ENCODE measurements around the gene ST6GALNAC5.

The ST6GALNAC5 gene

DNA sequence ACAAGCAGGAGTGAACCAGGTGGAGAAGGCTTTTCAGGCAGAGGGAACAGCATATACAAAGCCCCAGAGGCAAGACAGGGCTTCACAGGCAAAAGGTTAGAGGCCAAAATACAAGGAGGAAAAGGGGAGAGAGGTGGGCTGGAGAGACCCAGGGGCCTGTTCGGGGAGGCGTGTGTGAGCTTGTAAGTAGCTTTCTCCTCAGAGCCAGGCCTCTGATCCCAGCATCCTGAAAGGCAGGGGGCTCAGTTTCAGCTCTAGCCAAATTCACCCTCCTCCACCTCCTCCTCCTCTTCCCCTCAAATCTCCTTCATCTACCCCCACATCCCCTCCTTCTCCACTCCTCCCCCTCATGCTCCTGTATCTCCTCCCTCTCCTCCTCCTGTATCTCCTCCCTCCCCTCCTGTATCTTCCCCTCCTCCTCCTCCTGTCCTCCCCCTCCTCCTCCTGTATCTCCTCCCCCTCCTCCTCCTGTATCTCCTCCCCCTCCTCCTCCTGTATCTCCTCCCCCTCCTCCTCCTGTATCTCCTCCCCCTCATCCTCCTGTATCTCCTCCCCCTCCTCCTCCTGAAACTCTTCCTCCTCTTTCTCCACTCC is 148.6 kb downstream of the ST6GALNAC5 start:
- DNase-seq: no peak

DNA sequence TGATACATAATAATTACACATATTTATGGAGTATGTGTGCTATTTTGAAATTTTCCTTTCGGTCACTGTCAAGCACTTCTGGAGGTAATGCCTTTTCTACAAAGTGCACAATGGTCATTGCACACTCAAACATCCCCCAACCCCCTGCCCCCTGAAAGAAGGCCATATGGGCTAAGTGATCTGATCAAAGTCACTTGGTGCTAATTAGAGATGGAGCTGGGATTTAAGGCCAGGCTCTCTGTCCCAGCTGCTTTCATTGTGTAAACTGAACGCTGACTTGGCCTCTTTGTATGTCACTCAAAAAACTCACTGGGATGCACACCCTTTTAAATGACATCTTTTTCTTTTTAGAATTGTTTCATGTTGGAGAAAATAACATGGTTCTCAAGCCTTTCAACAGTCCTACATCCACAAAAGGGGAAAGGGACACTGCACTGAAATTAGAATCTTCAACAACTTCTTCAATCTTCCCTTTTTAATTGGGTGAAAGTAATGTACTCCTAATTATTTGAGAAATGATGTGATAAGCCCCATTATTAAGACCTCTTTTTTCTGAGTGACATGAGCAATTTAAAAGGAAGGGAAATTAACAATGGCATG is 149.2 kb downstream of the ST6GALNAC5 start:
- DNase-seq: no peak

- DNase-seq: no peak
These were observed 151.0 kb downstream of the ST6GALNAC5 start for GRCh38 chr1:77018311-77018710.

GRCh38 chr1:77018761-77019160 is 151.5 kb downstream of the ST6GALNAC5 start:
- DNase-seq: no peak

GRCh38 chr1:77021732-77022131 is 154.5 kb downstream of the ST6GALNAC5 start:
- no peak for DNase-seq

- no peak for DNase-seq
These were observed 157.2 kb downstream of the ST6GALNAC5 start for GRCh38 chr1:77024500-77024899.

DNA sequence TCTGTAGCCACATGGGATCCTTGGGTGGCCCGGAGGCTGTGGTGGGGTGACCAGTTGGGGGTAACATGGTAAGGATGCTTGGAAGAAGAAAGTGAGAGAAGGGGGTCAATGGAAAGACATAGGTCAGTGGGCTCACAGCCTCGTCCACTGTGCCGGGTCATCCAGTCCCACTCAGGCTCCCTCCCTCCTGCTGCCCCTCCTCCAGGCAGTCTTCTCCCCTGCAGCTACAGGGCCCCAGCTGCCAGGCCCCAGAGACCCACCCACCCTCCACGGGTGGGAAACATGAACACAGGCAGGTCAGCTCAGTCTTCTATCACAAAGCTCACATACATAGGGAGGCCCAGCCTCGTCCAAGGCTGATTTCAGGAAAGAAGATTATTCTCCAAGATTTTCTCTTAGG is 158.3 kb downstream of the ST6GALNAC5 start:
- DNase-seq: no peak

GRCh38 chr1:77026135-77026534 is 158.9 kb downstream of the ST6GALNAC5 start:
- no peak for DNase-seq

DNA sequence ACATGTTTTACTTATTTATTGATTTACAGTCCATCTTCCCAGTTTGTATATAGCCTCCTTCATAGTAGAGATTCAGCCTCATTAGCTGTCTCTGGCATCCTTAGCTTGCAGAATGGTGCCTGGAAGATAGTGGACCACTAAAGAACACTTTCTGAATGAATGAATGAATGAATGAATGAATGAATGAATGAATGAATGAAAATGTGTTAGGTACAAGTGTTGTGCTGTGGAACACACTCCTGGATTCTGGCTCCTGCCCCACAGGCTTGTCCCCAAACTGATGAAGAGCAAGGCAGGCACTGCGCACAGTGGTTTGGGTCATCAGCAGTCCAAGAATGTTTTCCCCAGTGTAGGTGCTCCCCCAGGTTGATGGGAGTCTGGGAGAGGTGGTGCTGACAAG is 159.4 kb downstream of the ST6GALNAC5 start:
- DNase-seq: no peak

DNA sequence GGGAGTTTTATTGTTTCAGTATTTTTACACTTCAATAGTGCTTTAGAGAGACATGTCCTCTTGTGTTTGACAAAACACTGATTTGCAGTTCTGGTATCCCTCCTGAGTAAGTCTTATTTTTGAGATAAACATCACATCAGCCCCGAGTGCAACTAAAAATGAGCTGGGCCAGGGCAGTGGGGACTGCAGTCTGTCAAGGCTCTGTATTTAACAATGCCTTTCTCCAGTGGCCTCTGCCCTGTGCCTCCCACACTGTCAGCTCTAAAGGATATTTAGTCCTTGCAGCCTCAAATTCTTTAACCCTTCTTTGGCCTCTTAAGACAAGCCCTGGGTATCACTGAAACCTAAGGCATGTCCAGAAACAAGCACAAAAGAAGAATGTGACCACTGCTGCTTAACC is 160.6 kb downstream of the ST6GALNAC5 start:
- DNase-seq: no peak

GRCh38 chr1:77030401-77031105 is 163.3 kb downstream of the ST6GALNAC5 start:
- no peak for DNase-seq

DNA sequence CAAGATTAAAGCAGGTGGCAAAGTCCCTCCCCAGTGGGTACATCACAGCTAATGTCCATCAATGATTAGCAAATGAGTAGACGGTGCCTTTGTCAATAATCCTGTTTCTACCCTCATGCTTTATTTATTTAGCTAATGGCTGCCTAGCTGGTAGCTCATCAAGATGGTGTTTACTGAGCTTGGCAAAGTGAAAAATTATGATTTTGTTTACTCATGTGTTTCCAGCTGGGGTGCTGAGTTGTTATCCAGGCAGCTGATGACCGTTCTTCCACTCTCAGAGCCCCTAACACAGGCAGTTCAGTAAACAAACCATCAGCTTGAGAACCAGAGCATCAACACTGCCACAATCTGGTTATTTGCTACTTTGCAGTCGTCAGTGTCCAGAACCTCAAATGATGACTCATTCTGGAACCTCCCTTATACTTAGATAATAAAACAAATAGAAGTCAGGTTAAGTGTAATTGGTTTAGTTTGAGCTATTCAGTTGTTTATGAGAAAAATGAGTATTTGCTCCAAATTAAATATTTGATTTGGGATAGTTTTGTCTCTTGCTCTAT is 163.9 kb downstream of the ST6GALNAC5 start:
- no peak for DNase-seq

GRCh38 chr1:77036560-77036959 is 169.3 kb downstream of the ST6GALNAC5 start:
- DNase-seq: no peak

DNA sequence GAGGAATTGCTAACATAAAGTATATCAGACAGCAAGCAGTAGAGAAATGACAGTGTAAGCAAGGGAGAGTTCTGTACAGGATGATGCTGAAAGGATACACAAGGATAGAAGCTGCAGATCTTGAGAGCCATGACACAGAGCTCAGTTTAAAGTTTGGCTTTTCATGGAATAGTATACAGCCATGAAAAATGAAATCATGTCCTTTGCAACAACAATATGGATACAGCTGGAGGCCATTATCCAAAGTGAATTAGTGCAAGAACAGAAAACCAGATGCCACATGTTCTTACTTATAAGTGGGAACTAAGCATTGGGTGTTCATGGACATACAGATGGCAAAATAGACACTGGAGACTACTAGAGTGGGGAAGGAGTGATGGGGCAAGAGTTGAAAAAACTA is 169.8 kb downstream of the ST6GALNAC5 start:
- no peak for DNase-seq

DNA sequence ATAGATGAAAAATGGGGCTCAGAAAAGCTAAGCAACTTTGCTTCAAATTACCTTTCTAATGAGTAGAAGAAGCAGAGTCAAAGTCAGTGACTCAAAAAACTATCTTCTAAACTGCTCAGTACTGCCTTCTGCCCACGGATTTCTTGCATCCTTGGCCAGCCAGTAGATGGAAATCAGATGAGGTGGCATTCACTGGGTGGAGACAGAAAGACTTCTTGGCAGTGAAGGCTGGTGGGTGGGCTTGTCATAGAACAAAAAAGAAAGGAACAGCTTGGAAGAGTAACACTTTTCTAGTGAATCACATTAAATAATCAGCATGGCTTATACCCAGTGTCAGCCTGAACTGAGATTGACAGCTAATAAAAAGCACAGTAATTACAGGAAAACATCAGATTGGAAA is 170.7 kb downstream of the ST6GALNAC5 start:
- no peak for DNase-seq

DNA sequence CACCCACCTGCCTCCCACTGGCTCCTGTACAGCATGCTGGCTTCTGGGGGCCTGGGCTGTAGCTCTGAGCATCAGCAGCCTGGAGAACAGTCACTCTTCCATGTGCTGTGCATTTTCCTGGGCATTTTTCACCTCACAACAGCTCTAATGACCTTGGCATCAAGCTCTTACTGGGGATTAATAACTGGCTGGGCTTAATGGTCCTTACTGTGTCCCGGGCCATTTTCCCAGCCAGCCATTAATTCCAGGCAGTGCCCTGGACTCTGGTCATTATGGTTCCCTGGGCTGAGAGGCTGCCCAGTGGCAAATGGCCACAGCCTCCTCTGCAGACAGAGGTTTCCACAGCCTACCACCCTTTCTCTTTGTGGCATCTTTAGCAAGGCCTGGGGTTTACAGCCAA is 171.8 kb downstream of the ST6GALNAC5 start:
- DNase-seq: no peak

GRCh38 chr1:77039739-77040138 is 172.5 kb downstream of the ST6GALNAC5 start:
- DNase-seq: no peak

GRCh38 chr1:77040826-77041225 is 173.5 kb downstream of the ST6GALNAC5 start:
- no peak for DNase-seq

- DNase-seq: no peak
These were observed 177.0 kb downstream of the ST6GALNAC5 start for GRCh38 chr1:77044133-77044849.

DNA sequence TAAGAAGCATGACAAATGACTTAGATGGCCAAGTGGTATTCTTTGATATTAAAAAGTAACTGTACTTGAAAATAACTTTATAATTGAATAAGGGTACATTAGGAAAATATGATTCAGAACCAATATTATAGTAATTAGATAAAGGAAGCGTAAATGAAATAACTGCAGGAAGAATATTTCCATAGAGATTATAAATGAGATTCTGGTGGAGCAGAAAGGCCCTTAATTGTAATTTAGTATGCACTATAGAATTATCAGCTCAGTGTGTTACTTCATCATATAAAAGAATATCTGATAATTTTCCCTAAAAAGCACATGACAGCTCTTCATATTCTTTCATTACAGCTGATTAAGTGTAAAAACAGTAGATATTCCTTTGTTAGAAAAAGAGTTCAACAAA is 180.3 kb downstream of the ST6GALNAC5 start:
- no peak for DNase-seq

GRCh38 chr1:77047978-77048614 is 180.8 kb downstream of the ST6GALNAC5 start:
- no peak for DNase-seq

- DNase-seq: no peak
These were observed 181.3 kb downstream of the ST6GALNAC5 start for GRCh38 chr1:77048615-77049005.

DNA sequence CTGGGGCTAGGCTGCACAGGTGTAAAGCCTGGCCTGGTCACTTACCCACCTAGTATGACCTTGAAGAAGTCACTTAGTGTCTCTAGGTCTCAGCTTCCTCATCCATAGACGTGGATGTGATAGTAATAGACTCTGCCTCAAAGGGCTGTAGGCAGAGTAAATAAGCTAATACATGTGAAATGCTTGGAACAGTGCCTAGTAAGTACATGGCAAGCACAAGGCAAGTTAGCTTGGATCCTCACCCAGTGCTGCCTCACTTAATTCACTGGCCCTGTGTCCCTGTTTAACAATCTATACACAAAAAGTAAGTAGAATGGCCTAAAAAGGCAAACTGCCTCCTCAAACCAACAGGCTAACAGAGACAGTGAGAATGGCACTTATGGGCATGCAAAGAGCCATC is 184.1 kb downstream of the ST6GALNAC5 start:
- no peak for DNase-seq
